A549 (cell line): ENCODE data around the gene PDHX.

ENCODE experiments used
- CBX2 ChIP-seq: fragments of 200-600 bp; sonication (generic); IDR thresholded peaks from 2 replicates; pipeline ENCODE4 v1.6.1; 2016; ENCODE audit warnings: low read depth, mild to moderate bottlenecking, borderline replicate concordance
- CHD4 ChIP-seq: fragments of 200-600 bp; sonication (generic); IDR thresholded peaks from 2 replicates; pipeline ENCODE4 v1.6.1; 2016; ENCODE audit warnings: antibody characterized with exemption, mild to moderate bottlenecking, borderline replicate concordance
- CTCF ChIP-seq: fragments of >200 bp; sonication (Bioruptor Twin); formaldehyde crosslinking; IDR thresholded peaks from 3 replicates; pipeline ENCODE4 v1.5.1; 2016
- HOXA7 ChIP-seq: fragments of 250-450 bp; sonication (Bioruptor Pico); IDR thresholded peaks from 2 replicates; pipeline ENCODE4 v1.5.0; 2020; ENCODE audit warnings: mild to moderate bottlenecking, moderate library complexity
- NR3C1 ChIP-seq: fragments of >200 bp; sonication (Bioruptor Twin); formaldehyde crosslinking; IDR thresholded peaks from 3 replicates; pipeline ENCODE4 v1.6.1; 2017
- PBX3 ChIP-seq: IDR thresholded peaks from 2 replicates; pipeline ENCODE4 v1.6.1; 2012
- POLR2A ChIP-seq: IDR thresholded peaks from 2 replicates; pipeline ENCODE4 v1.6.1; 2012; ENCODE audit warnings: mild to moderate bottlenecking, low read length
- TP53 ChIP-seq: fragments of 250-450 bp; sonication (Bioruptor Pico); IDR thresholded peaks from 2 replicates; pipeline ENCODE4 v1.5.0; 2021; ENCODE audit warnings: mild to moderate bottlenecking, moderate library complexity
- TF ChIP-seq, protein P1 (sequence below): fragments of 250-450 bp; sonication (Bioruptor Pico); IDR thresholded peaks from 2 replicates; pipeline ENCODE4 v1.5.0; 2021; ENCODE audit warnings: mild to moderate bottlenecking, moderate library complexity, borderline replicate concordance

- no peak for TF ChIP-seq CTCF
- no peak for TF ChIP-seq TP53
- TF ChIP-seq CHD4: no peak
- TF ChIP-seq CBX2: no peak
- TF ChIP-seq NR3C1: no peak
- TF ChIP-seq POLR2A: no peak
- TF ChIP-seq, protein P1, sequence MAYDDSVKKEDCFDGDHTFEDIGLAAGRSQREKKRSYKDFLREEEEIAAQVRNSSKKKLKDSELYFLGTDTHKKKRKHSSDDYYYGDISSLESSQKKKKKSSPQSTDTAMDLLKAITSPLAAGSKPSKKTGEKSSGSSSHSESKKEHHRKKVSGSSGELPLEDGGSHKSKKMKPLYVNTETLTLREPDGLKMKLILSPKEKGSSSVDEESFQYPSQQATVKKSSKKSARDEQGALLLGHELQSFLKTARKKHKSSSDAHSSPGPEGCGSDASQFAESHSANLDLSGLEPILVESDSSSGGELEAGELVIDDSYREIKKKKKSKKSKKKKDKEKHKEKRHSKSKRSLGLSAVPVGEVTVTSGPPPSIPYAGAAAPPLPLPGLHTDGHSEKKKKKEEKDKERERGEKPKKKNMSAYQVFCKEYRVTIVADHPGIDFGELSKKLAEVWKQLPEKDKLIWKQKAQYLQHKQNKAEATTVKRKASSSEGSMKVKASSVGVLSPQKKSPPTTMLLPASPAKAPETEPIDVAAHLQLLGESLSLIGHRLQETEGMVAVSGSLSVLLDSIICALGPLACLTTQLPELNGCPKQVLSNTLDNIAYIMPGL (CRISPR knock-in tag): no peak
- no peak for TF ChIP-seq PBX3
- no peak for TF ChIP-seq HOXA7 (CRISPR knock-in tag)
Observed at GRCh38 chr11:34915136-34916014, 1.0 kb upstream of the PDHX start.
